ENCODE results near the gene VWA3A. TPM values are rescaled to one million over a fixed set of nuclear protein-coding genes. Genes with fewer than 3 reads are reported as not detected.
"Not testable (repeated sequence)": the region's sequence is repeated elsewhere in the genome, so short reads cannot be mapped to it uniquely, and the experiment has no call there.

Gene VWA3A
- total RNA-seq, 2 experiments from 2014 or later: 0.27 to 0.47 TPM

GRCh38 chr16:22194707-22195444 lies 102.5 kb downstream of the VWA3A start:
- peak overlapping the region; percentile 96 for H3K27ac Mint-ChIP-seq
- no peak overlapping the region for H3K4me3 ChIP-seq (ENCODE audit: low read length)
- ChIA-PET POLR2A (interaction anchor here (0.6 to 8.7 kb wide), 6 partner anchors 10 to 241 kb away, joined by 3 to 157 read pairs (median 6); partner anchors contain the start of genes EEF2K, MOSMO and POLR3E), CTCF (interaction anchor here (0.6 to 6.5 kb wide), 7 partner anchors 10 to 1381 kb away, joined by 3 to 33 read pairs (median 6); partner anchors contain the start of genes EEF2K and POLR3E)
- ATAC-seq (ENCODE audit: poor library complexity) (no peak), DNase-seq (peak in 5 of 14 experiments; percentile 3 to 83 (median 15))
- peak overlapping the region; percentile 97 for H3K4me3 Mint-ChIP-seq
- H3K36me3 Mint-ChIP-seq (ENCODE audit: low read depth): peaks cover 27% of the 10 kb centered on the region
- no peaks in the 10 kb centered on the region for H3K36me3 ChIP-seq (ENCODE audit: insufficient read depth, low read length)
- intact Hi-C loops (cut with DNase I, micrococcal nuclease): loop anchor here (1.0 to 5.0 kb wide), 5 partner anchors 12 to 673 kb away; partner anchors contain the start of gene POLR3E (in 1 of the 2)
- H3K27me3 Mint-ChIP-seq: peaks cover 7% of the 10 kb centered on the region
- no peak for TF ChIP-seq CTCF (IDR thresholded peaks at IDR 0.05)
- H3K9me3 Mint-ChIP-seq: peaks cover 13% of the 10 kb centered on the region
- peak overlapping the region; percentile 54 to 67 for H3K27ac ChIP-seq (ENCODE audit: low read depth in 1 of 2, low read length in 2 of 2)
- no peaks in the 10 kb centered on the region for H3K27me3 ChIP-seq (ENCODE audit: control insufficient read depth in 1 of 2, insufficient read depth in 2 of 2, low read length in 2 of 2)
- H3K4me1 Mint-ChIP-seq (ENCODE audit: low read depth): peaks cover 51% of the 10 kb centered on the region
- H3K4me1 ChIP-seq (ENCODE audit: insufficient read depth, low read length): peaks cover 63% of the 10 kb centered on the region
- peaks cover 0 to 6% of the 10 kb centered on the region in 2 experiments for H3K9me3 ChIP-seq (ENCODE audit: control insufficient read depth in 1 of 2, insufficient read depth in 1 of 2, low read length in 2 of 2)

- no peak for TF ChIP-seq CTCF (IDR thresholded peaks at IDR 0.05)
- Histone ChIP-seq H3K27me3 (ENCODE audit: control insufficient read depth in 1 of 2, insufficient read depth in 2 of 2, low read length in 2 of 2) (no peaks in the 10 kb centered on the region), H3K4me3 (ENCODE audit: low read length) (peak overlapping the region; percentile 56), H3K27ac (ENCODE audit: low read depth in 1 of 2, low read length in 2 of 2) (peak overlapping the region; percentile 54 to 67), H3K36me3 (ENCODE audit: insufficient read depth, low read length) (no peaks in the 10 kb centered on the region), H3K9me3 (ENCODE audit: control insufficient read depth in 1 of 2, insufficient read depth in 1 of 2, low read length in 2 of 2) (peaks cover 0 to 6% of the 10 kb centered on the region in 2 experiments), H3K4me1 (ENCODE audit: insufficient read depth, low read length) (peaks cover 58% of the 10 kb centered on the region)
- ChIA-PET CTCF (interaction anchor here (0.6 to 6.5 kb wide), 6 partner anchors 11 to 1382 kb away, joined by 3 to 33 read pairs (median 4); partner anchors contain the start of genes EEF2K and POLR3E), POLR2A (interaction anchor here (0.6 to 8.7 kb wide), 6 partner anchors 9 to 241 kb away, joined by 3 to 157 read pairs (median 6); partner anchors contain the start of genes EEF2K, MOSMO and POLR3E)
- Mint-ChIP-seq H3K27ac (peak overlapping the region; percentile 96), H3K9me3 (peaks cover 13% of the 10 kb centered on the region), H3K4me3 (peak overlapping the region; percentile 97), H3K27me3 (peaks cover 7% of the 10 kb centered on the region), H3K36me3 (ENCODE audit: low read depth) (peaks cover 27% of the 10 kb centered on the region), H3K4me1 (ENCODE audit: low read depth) (peaks cover 50% of the 10 kb centered on the region)
- ATAC-seq (ENCODE audit: poor library complexity) (no peak), DNase-seq (no peak)
- intact Hi-C loops (cut with DNase I, micrococcal nuclease): loop anchor here (1.0 to 5.0 kb wide), 4 partner anchors 12 to 103 kb away; partner anchors contain the start of gene POLR3E (in 1 of the 2)
Observed at GRCh38 chr16:22195445-22195694, 103.0 kb downstream of the VWA3A start.

- ATAC-seq (ENCODE audit: poor library complexity) (peak; percentile 5), DNase-seq (peak; percentile 82 to 95 (median 91))
- H3K36me3 ChIP-seq (ENCODE audit: insufficient read depth, low read length): no peaks in the 10 kb centered on the region
- Mint-ChIP-seq H3K4me1 (ENCODE audit: low read depth) (peaks cover 50% of the 10 kb centered on the region), H3K9me3 (peaks cover 13% of the 10 kb centered on the region), H3K4me3 (peak overlapping the region; percentile 97), H3K27me3 (peaks cover 7% of the 10 kb centered on the region), H3K36me3 (ENCODE audit: low read depth) (peaks cover 21% of the 10 kb centered on the region), H3K27ac (peak overlapping the region; percentile 96)
- peak overlapping the region; percentile 54 to 67 for H3K27ac ChIP-seq (ENCODE audit: low read depth in 1 of 2, low read length in 2 of 2)
- peak; percentile 88 for TF ChIP-seq CTCF (IDR thresholded peaks at IDR 0.05)
- ChIA-PET POLR2A (interaction anchor here (0.6 to 8.7 kb wide), 7 partner anchors 9 to 242 kb away, joined by 3 to 157 read pairs (median 6); partner anchors contain the start of genes EEF2K, MOSMO and POLR3E), CTCF (interaction anchor here (0.6 to 6.5 kb wide), 10 partner anchors 9 to 1382 kb away, joined by 3 to 33 read pairs (median 6); partner anchors contain the start of genes EEF2K and POLR3E)
- H3K9me3 ChIP-seq (ENCODE audit: control insufficient read depth in 1 of 2, insufficient read depth in 1 of 2, low read length in 2 of 2): peaks cover 0 to 6% of the 10 kb centered on the region in 2 experiments
- H3K4me1 ChIP-seq (ENCODE audit: insufficient read depth, low read length): peaks cover 56% of the 10 kb centered on the region
- peak overlapping the region; percentile 56 for H3K4me3 ChIP-seq (ENCODE audit: low read length)
- intact Hi-C loops (cut with DNase I, micrococcal nuclease): loop anchor here (1.0 to 5.0 kb wide), 4 partner anchors 11 to 102 kb away; partner anchors contain the start of gene POLR3E (in 1 of the 2)
- no peaks in the 10 kb centered on the region for H3K27me3 ChIP-seq (ENCODE audit: control insufficient read depth in 1 of 2, insufficient read depth in 2 of 2, low read length in 2 of 2)
Observed at GRCh38 chr16:22195695-22196558, 103.6 kb downstream of the VWA3A start.

GRCh38 chr16:22196559-22197168 lies 104.3 kb downstream of the VWA3A start:
- ATAC-seq (ENCODE audit: poor library complexity); DNase-seq; H3K9me3 ChIP-seq (ENCODE audit: control insufficient read depth in 1 of 2, insufficient read depth in 1 of 2, low read length in 2 of 2); H3K27me3 Mint-ChIP-seq; H3K36me3 ChIP-seq (ENCODE audit: insufficient read depth, low read length); H3K27ac ChIP-seq (ENCODE audit: low read depth in 1 of 2, low read length in 2 of 2); H3K27me3 ChIP-seq (ENCODE audit: control insufficient read depth in 1 of 2, insufficient read depth in 2 of 2, low read length in 2 of 2): not testable (repeated sequence)
- Mint-ChIP-seq H3K4me1 (ENCODE audit: low read depth) (peaks cover 46% of the 10 kb centered on the region), H3K36me3 (ENCODE audit: low read depth) (peaks cover 16% of the 10 kb centered on the region), H3K9me3 (peaks cover 13% of the 10 kb centered on the region), H3K27ac (peak overlapping the region; percentile 96), H3K4me3 (peak overlapping the region; percentile 69)
- intact Hi-C loops (cut with DNase I, micrococcal nuclease): loop anchor here in 1 of 2 experiments (5.0 kb wide), 1 partner anchor 46 kb away; no protein-coding TSS in a partner anchor
- H3K4me1 ChIP-seq (ENCODE audit: insufficient read depth, low read length): peaks cover 50% of the 10 kb centered on the region
- ChIA-PET POLR2A (interaction anchor here (0.6 to 8.7 kb wide), 4 partner anchors 8 to 189 kb away, joined by 3 to 157 read pairs (median 57); partner anchors contain the start of genes EEF2K, MOSMO and POLR3E), CTCF (interaction anchor here (0.6 to 1.7 kb wide), 7 partner anchors 8 to 102 kb away, joined by 3 to 7 read pairs (median 6); partner anchors contain the start of genes EEF2K and POLR3E)
- H3K4me3 ChIP-seq (ENCODE audit: low read length): peak overlapping the region; percentile 56

Data from CD4-positive, alpha-beta T cell (primary cell).